HUES48 (cell line): Measurements from ENCODE around the gene WDR93.

Experiments
- H3K27ac ChIP-seq: one replicate; pipeline ENCODE4 v1.7.0; 2013; ENCODE audit warnings: low read depth, low read length, inconsistent platforms
- H3K27me3 ChIP-seq: 2 replicates; pipeline ENCODE4 v1.6.1; 2013; ENCODE audit warnings: mild to moderate bottlenecking, low read length; ENCODE audit not compliant: control insufficient read depth, insufficient read depth
- H3K36me3 ChIP-seq: 2 replicates; pipeline ENCODE4 v1.6.1; 2013; ENCODE audit warnings: low read length; ENCODE audit not compliant: control insufficient read depth, insufficient read depth
- H3K4me1 ChIP-seq: 2 replicates; pipeline ENCODE4 v1.6.1; 2013; ENCODE audit warnings: mild to moderate bottlenecking, low read length; ENCODE audit not compliant: control insufficient read depth, insufficient read depth
- H3K4me3 ChIP-seq: 2 replicates; pipeline ENCODE4 v1.5.1; 2013; ENCODE audit warnings: mild to moderate bottlenecking, low read depth, low read length
- H3K9ac ChIP-seq: 2 replicates; pipeline ENCODE4 v1.6.1; 2013; ENCODE audit warnings: mild to moderate bottlenecking, low read depth, low read length, moderate library complexity
- H3K9me3 ChIP-seq: 2 replicates; pipeline ENCODE4 v1.6.1; 2013; ENCODE audit warnings: low read length; ENCODE audit not compliant: control insufficient read depth, insufficient read depth

Gene WDR93

GRCh38 chr15:89652131-89652530 lies 38.5 kb upstream of the WDR93 start:
- no peaks in the 10 kb centered on the region for H3K27me3 ChIP-seq
- H3K27ac ChIP-seq, result no peak overlapping the region
- H3K9ac ChIP-seq, result no peak overlapping the region
- no peaks in the 10 kb centered on the region for H3K9me3 ChIP-seq
- H3K4me1 ChIP-seq, result peaks cover 4% of the 10 kb centered on the region; the same call in 1 of the 2 replicates
- no peak overlapping the region for H3K4me3 ChIP-seq
- peaks cover 12% of the 10 kb centered on the region for H3K36me3 ChIP-seq

GRCh38 chr15:89652666-89653065 lies 37.9 kb upstream of the WDR93 start:
- H3K27me3 ChIP-seq, result no peaks in the 10 kb centered on the region
- no peak overlapping the region for H3K4me3 ChIP-seq
- H3K27ac ChIP-seq, result no peak overlapping the region
- no peak overlapping the region for H3K9ac ChIP-seq
- H3K36me3 ChIP-seq, result peaks cover 12% of the 10 kb centered on the region
- peaks cover 4% of the 10 kb centered on the region; the same call in 1 of the 2 replicates for H3K4me1 ChIP-seq
- H3K9me3 ChIP-seq, result no peaks in the 10 kb centered on the region

GRCh38 chr15:89653578-89653977 lies 37.0 kb upstream of the WDR93 start:
- H3K9ac ChIP-seq, result no peak overlapping the region
- H3K27ac ChIP-seq, result no peak overlapping the region
- no peaks in the 10 kb centered on the region for H3K9me3 ChIP-seq
- peaks cover 4% of the 10 kb centered on the region; the same call in 1 of the 2 replicates for H3K4me1 ChIP-seq
- H3K4me3 ChIP-seq, result no peak overlapping the region
- H3K36me3 ChIP-seq, result peaks cover 12% of the 10 kb centered on the region
- H3K27me3 ChIP-seq, result no peaks in the 10 kb centered on the region

- Histone ChIP-seq H3K4me1 (peaks cover 4% of the 10 kb centered on the region; the same call in 1 of the 2 replicates), H3K4me3 (peak overlapping the region; percentile 94)
Measured at GRCh38 chr15:89654301-89654761, 36.3 kb upstream of the WDR93 start.

GRCh38 chr15:89654847-89655805 lies 35.5 kb upstream of the WDR93 start, which contains the start of gene KIF7:
TSS of gene KIF7 (minus strand) at chr15:89655467. CDS start at chr15:89652930, 2,537 bp downstream.
- H3K4me1 ChIP-seq, result peaks cover 4% of the 10 kb centered on the region; the same call in 1 of the 2 replicates
- no peaks in the 10 kb centered on the region for H3K9me3 ChIP-seq
- peak within 1 kb of the TSS; percentile 57; the same call in 1 of the 2 replicates for H3K9ac ChIP-seq
- H3K27me3 ChIP-seq, result no peaks in the 10 kb centered on the region
- H3K27ac ChIP-seq, result no peak within 1 kb of the TSS
- peak within 1 kb of the TSS; percentile 94 for H3K4me3 ChIP-seq
- H3K36me3 ChIP-seq, result peaks cover 7% of the 10 kb centered on the region; the same call in 1 of the 2 replicates

More at GRCh38 chr15:89654301-89654761, 36.3 kb upstream of the WDR93 start:
- Histone ChIP-seq H3K9ac (0 out of 2 replicates have a peak overlapping the region, but pooled peaks have one; percentile 57), H3K36me3 (peaks cover 12% of the 10 kb centered on the region), H3K9me3 (no peaks in the 10 kb centered on the region), H3K27me3 (no peaks in the 10 kb centered on the region), H3K27ac (no peak overlapping the region)

GRCh38 chr15:89656116-89656815 lies 34.3 kb upstream of the WDR93 start:
- Histone ChIP-seq H3K9ac (no peak overlapping the region), H3K27ac (no peak overlapping the region), H3K4me1 (peaks cover 4% of the 10 kb centered on the region; the same call in 1 of the 2 replicates), H3K27me3 (no peaks in the 10 kb centered on the region), H3K9me3 (no peaks in the 10 kb centered on the region), H3K36me3 (peaks cover 7% of the 10 kb centered on the region; the same call in 1 of the 2 replicates), H3K4me3 (no peak overlapping the region)

GRCh38 chr15:89657686-89658200 lies 32.9 kb upstream of the WDR93 start:
- Histone ChIP-seq H3K4me3 (no peak overlapping the region), H3K27me3 (no peaks in the 10 kb centered on the region), H3K36me3 (no peaks in the 10 kb centered on the region), H3K9me3 (no peaks in the 10 kb centered on the region), H3K4me1 (peaks cover 4% of the 10 kb centered on the region; the same call in 1 of the 2 replicates), H3K9ac (no peak overlapping the region), H3K27ac (no peak overlapping the region)

- H3K36me3 ChIP-seq, result no peaks in the 10 kb centered on the region
- no peak overlapping the region for H3K27ac ChIP-seq
- no peak overlapping the region for H3K9ac ChIP-seq
- peaks cover 3% of the 10 kb centered on the region; the same call in 1 of the 2 replicates for H3K4me1 ChIP-seq
- H3K4me3 ChIP-seq, result no peak overlapping the region
- no peaks in the 10 kb centered on the region for H3K9me3 ChIP-seq
- peaks cover 2% of the 10 kb centered on the region for H3K27me3 ChIP-seq
Measured at GRCh38 chr15:89659295-89659694, 31.3 kb upstream of the WDR93 start.

GRCh38 chr15:89660556-89660955 lies 30.1 kb upstream of the WDR93 start:
- Histone ChIP-seq H3K27me3 (peaks cover 13% of the 10 kb centered on the region), H3K9ac (no peak overlapping the region), H3K9me3 (no peaks in the 10 kb centered on the region), H3K4me3 (no peak overlapping the region), H3K4me1 (peaks cover 7% of the 10 kb centered on the region; the same call in 1 of the 2 replicates), H3K36me3 (no peaks in the 10 kb centered on the region), H3K27ac (no peak overlapping the region)

GRCh38 chr15:89662893-89663626 lies 27.6 kb upstream of the WDR93 start:
- Histone ChIP-seq H3K9me3 (no peaks in the 10 kb centered on the region), H3K4me1 (peaks cover 11% of the 10 kb centered on the region; the same call in 1 of the 2 replicates), H3K9ac (no peak overlapping the region), H3K36me3 (no peaks in the 10 kb centered on the region), H3K27ac (no peak overlapping the region), H3K4me3 (no peak overlapping the region), H3K27me3 (peaks cover 20% of the 10 kb centered on the region)
